ENCODE measurements around the gene WDFY1. TPM values are rescaled to one million over a fixed set of nuclear protein-coding genes. Genes with fewer than 3 reads are reported as not detected.

WDFY1 gene
- total RNA-seq, 1 experiment from 2014 or later, result 66.0 TPM

GRCh38 chr2:223922308-223922707, 22.8 kb downstream of the WDFY1 start (continued):
- TF ChIP-seq TP53 (CRISPR knock-in tag; IDR thresholded peaks at IDR 0.05) (no peak), CREM (CRISPR knock-in tag; IDR thresholded peaks at IDR 0.05) (no peak), ZNF532 (CRISPR knock-in tag; IDR thresholded peaks at IDR 0.05; ENCODE audit: borderline replicate concordance) (no peak), RELA (CRISPR knock-in tag; IDR thresholded peaks at IDR 0.05; ENCODE audit: borderline replicate concordance) (no peak), ZNF671 (CRISPR knock-in tag; IDR thresholded peaks at IDR 0.05) (no peak)
- TF ChIP-seq, protein P1, sequence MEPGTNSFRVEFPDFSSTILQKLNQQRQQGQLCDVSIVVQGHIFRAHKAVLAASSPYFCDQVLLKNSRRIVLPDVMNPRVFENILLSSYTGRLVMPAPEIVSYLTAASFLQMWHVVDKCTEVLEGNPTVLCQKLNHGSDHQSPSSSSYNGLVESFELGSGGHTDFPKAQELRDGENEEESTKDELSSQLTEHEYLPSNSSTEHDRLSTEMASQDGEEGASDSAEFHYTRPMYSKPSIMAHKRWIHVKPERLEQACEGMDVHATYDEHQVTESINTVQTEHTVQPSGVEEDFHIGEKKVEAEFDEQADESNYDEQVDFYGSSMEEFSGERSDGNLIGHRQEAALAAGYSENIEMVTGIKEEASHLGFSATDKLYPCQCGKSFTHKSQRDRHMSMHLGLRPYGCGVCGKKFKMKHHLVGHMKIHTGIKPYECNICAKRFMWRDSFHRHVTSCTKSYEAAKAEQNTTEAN (CRISPR knock-in tag; IDR thresholded peaks at IDR 0.05), result no peak

DNA sequence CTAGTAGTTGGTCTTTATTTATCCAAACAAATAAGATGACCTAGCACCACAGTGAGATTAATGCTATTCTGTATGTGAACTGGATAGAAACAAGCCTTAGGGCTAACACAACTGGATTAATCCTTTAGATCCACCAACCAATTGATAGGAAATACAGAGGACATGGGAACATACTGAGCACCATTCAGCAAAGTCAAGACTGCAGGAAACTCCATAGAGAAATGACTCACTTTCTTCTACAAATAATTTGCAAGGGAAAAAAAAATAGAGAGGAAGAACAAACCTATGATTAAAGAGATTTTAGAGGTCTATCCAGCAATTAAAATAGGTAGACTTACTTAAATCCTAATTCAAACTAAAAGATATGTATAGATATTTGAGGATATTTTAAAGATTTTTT, 23.9 kb downstream of the WDFY1 start:
- TF ChIP-seq, protein P2, sequence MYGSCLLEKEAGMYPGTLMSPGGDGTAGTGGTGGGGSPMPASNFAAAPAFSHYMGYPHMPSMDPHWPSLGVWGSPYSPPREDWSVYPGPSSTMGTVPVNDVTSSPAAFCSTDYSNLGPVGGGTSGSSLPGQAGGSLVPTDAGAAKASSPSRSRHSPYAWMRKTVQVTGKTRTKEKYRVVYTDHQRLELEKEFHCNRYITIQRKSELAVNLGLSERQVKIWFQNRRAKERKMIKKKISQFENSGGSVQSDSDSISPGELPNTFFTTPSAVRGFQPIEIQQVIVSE (CRISPR knock-in tag; IDR thresholded peaks at IDR 0.05; ENCODE audit: borderline replicate concordance), result no peak
- no peak for TF ChIP-seq OVOL2 (CRISPR knock-in tag; IDR thresholded peaks at IDR 0.05; ENCODE audit: borderline replicate concordance)
- TF ChIP-seq STAT6 (CRISPR knock-in tag; conservative IDR thresholded peaks at IDR 0.05; ENCODE audit: low read depth), result no peak
- TF ChIP-seq, protein P3, sequence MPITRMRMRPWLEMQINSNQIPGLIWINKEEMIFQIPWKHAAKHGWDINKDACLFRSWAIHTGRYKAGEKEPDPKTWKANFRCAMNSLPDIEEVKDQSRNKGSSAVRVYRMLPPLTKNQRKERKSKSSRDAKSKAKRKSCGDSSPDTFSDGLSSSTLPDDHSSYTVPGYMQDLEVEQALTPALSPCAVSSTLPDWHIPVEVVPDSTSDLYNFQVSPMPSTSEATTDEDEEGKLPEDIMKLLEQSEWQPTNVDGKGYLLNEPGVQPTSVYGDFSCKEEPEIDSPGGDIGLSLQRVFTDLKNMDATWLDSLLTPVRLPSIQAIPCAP (CRISPR knock-in tag; IDR thresholded peaks at IDR 0.05), result no peak
- TF ChIP-seq ESRRA (CRISPR knock-in tag; IDR thresholded peaks at IDR 0.05; ENCODE audit: borderline replicate concordance), result no peak
- no peak for TF ChIP-seq JUN (CRISPR knock-in tag; IDR thresholded peaks at IDR 0.05)
- TF ChIP-seq EMX1 (CRISPR knock-in tag; IDR thresholded peaks at IDR 0.05), result no peak
- no peak for TF ChIP-seq NR2C2 (CRISPR knock-in tag; IDR thresholded peaks at IDR 0.05)
- no peak for TF ChIP-seq KAT7 (CRISPR knock-in tag; IDR thresholded peaks at IDR 0.05; ENCODE audit: borderline replicate concordance)
- no peak for TF ChIP-seq JAZF1 (CRISPR knock-in tag; IDR thresholded peaks at IDR 0.05)
- TF ChIP-seq, protein P4, sequence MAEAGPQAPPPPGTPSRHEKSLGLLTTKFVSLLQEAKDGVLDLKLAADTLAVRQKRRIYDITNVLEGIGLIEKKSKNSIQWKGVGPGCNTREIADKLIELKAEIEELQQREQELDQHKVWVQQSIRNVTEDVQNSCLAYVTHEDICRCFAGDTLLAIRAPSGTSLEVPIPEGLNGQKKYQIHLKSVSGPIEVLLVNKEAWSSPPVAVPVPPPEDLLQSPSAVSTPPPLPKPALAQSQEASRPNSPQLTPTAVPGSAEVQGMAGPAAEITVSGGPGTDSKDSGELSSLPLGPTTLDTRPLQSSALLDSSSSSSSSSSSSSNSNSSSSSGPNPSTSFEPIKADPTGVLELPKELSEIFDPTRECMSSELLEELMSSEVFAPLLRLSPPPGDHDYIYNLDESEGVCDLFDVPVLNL (CRISPR knock-in tag; IDR thresholded peaks at IDR 0.05; ENCODE audit: borderline replicate concordance, low read depth), result no peak
- no peak for TF ChIP-seq ZBTB21 (CRISPR knock-in tag; IDR thresholded peaks at IDR 0.05; ENCODE audit: borderline replicate concordance)
- Mint-ChIP-seq H3K4me3 (no peak overlapping the region), H3K9me3 (peaks cover 10% of the 10 kb centered on the region), H3K4me1 (0 out of 2 replicates have a peak, but pooled peaks cover 2% of the 10 kb centered on the region), H3K27ac (no peak overlapping the region), H3K36me3 (peaks cover 32% of the 10 kb centered on the region), H3K27me3 (ENCODE audit: low read depth) (no peaks in the 10 kb centered on the region)
- DNase-seq (ENCODE audit: low spot score), result no peak
- ChIA-PET CTCF (no interaction called here), POLR2A (no interaction called here)
- no peak for ATAC-seq
